GM19035 (cell line): ENCODE measurements around the gene CBARP.
"Not testable (repeated sequence)": the region's sequence is repeated elsewhere in the genome, so short reads cannot be mapped to it uniquely, and the experiment has no call there.

Source experiments
- ATAC-seq: cut with Tn5 transposase; IDR thresholded peaks from one replicate; pipeline ENCODE4 v1.9.1; 2021; ENCODE audit not compliant: unreplicated experiment

CBARP gene

GRCh38 chr19:1252821-1253513 lies 15.2 kb upstream of the CBARP start:
- ATAC-seq = no peak

GRCh38 chr19:1252221-1252820 lies 14.5 kb upstream of the CBARP start:
- ATAC-seq = no peak

GRCh38 chr19:1251330-1252220 lies 13.8 kb upstream of the CBARP start:
- ATAC-seq = no peak

- no peak for ATAC-seq
These were observed 12.8 kb upstream of the CBARP start for GRCh38 chr19:1250437-1251260.

GRCh38 chr19:1249990-1250436 lies 12.2 kb upstream of the CBARP start:
- ATAC-seq = no peak

- peak; percentile 51 for ATAC-seq
These were observed 11.6 kb upstream of the CBARP start for GRCh38 chr19:1249298-1249989.

GRCh38 chr19:1248786-1249297 lies 11.0 kb upstream of the CBARP start:
- peak; percentile 32 for ATAC-seq

- peak; percentile 13 for ATAC-seq
These were observed 10.5 kb upstream of the CBARP start, which contains the start of gene MIDN for GRCh38 chr19:1248139-1248785. Gene MIDN, plus strand, starts transcription at chr19:1248583. Its CDS starts 1,714 bp downstream, at chr19:1250297.

GRCh38 chr19:1247748-1248138 lies 9.9 kb upstream of the CBARP start:
- ATAC-seq = no peak

GRCh38 chr19:1246265-1247087 lies 8.7 kb upstream of the CBARP start:
- not testable (repeated sequence) for ATAC-seq

- ATAC-seq = no peak
These were observed 7.9 kb upstream of the CBARP start for GRCh38 chr19:1245494-1246264.

GRCh38 chr19:1244693-1245451 lies 7.1 kb upstream of the CBARP start:
- no peak for ATAC-seq

GRCh38 chr19:1243768-1244692 lies 6.2 kb upstream of the CBARP start:
- ATAC-seq = no peak

- peak; percentile 55 for ATAC-seq
These were observed 3.8 kb upstream of the CBARP start, which contains the start of gene ATP5F1D for GRCh38 chr19:1241417-1242095. Gene ATP5F1D, plus strand, starts transcription at chr19:1241751. Its CDS starts 100 bp downstream, at chr19:1241851.

GRCh38 chr19:1240925-1241324 lies 3.1 kb upstream of the CBARP start:
- ATAC-seq = no peak
